Right renal pelvis (tissue), 4 donors: Measurements from ENCODE around the gene SUCLG1. TPM values are rescaled to one million over a fixed set of nuclear protein-coding genes. Genes with fewer than 3 reads are reported as not detected.

ENCODE experiments used
- DNase-seq, 4 donors: peaks; one replicate each; pipeline ENCODE4 v3.0.0-alpha.2; 2013; ENCODE audit warnings: low read depth in 4 of 4, low spot score in 3 of 4, missing footprints in 1 of 4
- polyA plus RNA-seq, 4 donors: library from polyadenylated mRNA; unstranded; fragments of 120-200 nt; gene quantifications; one replicate each; pipeline ENCODE4 v1.2.1, GENCODE V29; 2013; ENCODE audit not compliant: insufficient read length in 4 of 4

Gene SUCLG1
- polyA plus RNA-seq, 4 donors: 180 to 198 (median 181) TPM

DNA sequence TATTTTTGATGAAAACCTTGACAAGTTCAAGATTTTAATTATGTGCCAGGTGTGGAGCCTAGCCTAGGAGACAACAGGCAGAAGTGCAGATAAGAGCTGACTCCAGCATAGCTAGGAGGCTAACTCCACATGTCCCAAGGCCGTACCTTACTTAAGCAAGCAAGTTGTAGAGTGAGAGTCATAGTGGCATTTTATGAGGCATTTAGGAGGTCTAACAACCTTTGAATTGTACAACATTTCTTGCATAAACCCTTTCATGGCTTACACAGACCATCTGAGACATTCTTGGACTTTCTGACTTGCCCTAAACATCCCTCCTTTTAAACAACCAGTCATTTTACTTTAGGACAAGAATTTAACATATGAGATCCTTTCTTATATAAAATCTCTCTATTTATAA lies 8.3 kb upstream of the SUCLG1 start:
- no peak for DNase-seq

DNA sequence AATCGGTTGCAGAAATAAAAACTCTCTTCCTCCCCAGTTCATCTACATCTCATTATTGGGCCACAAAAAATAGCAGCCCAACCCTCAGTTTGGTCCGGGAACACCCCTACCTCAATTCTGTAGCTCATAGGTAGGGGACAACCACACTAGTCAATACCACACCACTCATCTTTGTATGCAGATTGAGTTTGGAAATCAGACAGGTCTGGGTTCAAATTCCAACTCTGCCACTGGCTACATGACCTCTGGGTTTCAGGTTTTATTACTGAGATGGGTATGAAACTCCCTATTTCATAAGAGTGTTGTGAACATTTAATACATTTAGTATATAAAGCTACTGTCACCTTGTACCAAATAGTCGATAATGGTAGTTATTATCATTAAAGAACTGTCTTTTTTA lies 2.2 kb upstream of the SUCLG1 start:
- no peak for DNase-seq

DNA sequence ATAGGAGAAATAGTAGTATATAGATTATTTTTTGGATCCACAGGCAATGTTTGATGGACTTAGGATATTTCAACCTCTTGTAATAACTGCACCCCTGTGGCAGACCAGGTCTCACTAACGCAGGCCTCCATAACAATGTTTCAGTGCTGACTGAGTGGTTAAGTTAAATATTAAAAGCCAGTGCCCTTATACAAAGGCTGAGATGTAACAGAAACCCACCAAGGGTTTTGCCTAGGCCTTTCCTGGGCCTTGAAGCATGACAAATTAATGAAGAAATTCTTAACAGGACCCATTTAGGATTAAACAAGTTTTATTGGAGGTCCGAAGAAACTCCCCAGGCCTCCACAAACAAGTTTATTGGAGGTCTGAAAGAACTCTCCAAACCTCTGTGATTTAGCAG lies 1.6 kb upstream of the SUCLG1 start:
- DNase-seq: no peak

DNA sequence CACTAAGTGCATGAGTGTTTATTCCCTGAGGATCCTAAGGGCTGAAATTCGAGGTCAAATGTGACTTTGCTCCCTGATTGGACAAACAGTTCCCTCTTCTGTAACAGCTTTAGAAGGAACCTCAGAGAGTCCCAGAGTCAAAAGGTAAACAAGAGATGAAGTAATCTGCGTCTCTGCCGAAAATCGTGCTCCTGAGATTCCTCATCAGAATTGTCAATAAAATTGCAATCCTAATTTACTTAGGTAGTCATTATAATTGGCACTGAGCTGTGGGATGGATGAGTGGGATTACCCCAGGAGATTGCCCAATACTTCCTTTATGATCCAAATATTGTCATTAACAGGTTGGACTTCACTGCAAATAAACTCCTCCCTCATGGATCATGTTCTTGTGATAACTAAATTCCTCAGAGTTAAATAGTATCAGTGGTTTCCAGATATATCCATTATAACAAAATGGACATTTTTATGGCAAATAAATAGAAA lies 907 bp upstream of the SUCLG1 start:
- no peak for DNase-seq

DNA sequence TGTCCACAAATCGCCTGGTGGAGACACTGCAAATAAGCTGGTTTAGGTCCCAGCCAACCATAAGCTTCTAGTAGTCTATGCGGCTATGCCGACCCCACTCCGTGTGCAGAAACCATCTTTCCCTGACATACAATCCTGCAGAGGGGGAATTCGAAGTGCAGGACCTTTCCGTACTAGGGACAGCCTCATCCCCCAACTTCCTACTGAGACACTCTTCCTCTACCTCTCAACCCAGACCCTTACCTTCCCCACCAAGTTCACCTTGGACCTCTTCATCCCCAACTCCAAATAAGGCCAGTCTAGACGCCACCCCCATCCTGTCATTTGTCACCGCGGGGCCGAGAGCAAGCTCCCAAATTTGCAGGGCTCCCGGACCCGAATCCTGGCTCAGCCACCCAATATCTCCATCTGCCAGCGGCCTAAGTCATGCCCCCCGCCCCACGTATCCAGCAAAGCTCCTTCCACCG lies 496 bp downstream of the SUCLG1 start:
- peak in 1 of 4 donors; percentile 21 for DNase-seq

DNA sequence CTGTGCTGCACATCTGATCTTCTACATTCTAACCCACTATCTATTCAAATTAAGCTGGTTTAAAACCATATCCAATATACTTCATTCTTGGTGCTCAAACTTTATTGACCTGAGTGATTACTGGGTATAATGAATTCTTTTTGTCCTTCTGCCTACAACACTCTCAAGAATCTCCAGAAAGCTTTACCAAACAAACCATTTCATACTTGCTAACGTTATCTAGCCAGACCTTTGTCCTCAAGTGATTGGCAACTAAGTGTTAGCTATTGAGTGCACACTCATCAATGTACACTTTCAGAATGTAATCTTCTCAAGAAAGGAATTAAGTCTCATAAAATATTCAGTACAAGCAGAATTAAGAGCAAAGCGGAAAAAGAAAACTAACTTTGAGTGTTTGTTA lies 1.4 kb downstream of the SUCLG1 start:
- no peak for DNase-seq

DNA sequence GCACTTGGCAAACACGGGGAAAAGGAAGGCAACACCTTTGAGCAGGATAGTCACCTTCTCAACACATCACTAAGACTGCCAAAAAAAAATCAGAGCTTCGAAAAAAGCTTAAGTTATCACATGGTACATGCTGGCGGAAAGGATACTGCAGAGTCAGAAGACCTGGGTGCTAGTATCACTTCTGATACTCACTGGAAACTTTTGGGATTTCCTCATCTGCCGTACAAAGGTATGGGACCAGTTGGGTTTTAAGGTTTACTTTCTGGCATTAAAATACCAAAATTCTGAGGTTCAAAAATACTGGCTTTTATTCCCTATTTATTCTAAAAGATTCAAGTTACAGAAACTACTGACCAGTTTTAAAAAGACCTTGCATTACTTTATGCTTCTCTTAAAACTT lies 2.9 kb downstream of the SUCLG1 start:
- no peak for DNase-seq

DNA sequence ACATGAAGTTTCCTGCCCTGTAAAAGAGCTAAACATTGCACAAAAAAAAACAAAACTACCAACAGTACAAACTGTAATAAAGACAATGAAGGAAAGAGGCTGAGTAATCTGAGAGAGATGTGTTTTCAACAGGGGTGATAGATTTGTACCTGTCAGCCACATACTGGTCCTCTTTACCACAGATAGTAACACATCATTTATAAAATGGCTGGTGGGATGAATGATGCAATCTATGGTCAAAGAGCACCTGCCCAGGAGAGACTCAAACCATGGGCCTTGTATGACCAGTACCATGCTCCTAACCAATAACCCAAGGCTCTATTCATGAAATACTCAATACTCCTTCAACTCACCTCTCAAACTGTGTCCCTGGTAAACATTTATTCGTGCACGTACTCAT lies 4.5 kb downstream of the SUCLG1 start:
- DNase-seq: no peak

DNA sequence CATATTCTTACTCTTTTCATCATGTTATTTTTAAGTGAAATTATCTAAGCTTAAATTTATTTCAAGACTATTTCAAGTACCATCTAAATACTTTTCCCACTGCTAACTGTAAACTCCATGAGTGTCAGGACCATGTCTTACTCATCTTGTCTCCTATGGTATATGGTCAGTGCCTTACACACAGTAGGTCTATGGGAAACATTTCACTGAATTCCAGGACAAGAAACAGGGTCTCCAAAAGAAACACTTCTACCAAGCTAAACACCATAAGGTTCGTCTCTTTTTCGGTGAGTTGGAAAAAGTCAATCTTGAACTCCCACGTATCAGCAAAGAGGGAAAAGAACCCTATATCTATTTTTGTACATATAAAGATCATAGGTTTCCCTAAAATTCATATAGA lies 6.5 kb downstream of the SUCLG1 start:
- DNase-seq: no peak

DNA sequence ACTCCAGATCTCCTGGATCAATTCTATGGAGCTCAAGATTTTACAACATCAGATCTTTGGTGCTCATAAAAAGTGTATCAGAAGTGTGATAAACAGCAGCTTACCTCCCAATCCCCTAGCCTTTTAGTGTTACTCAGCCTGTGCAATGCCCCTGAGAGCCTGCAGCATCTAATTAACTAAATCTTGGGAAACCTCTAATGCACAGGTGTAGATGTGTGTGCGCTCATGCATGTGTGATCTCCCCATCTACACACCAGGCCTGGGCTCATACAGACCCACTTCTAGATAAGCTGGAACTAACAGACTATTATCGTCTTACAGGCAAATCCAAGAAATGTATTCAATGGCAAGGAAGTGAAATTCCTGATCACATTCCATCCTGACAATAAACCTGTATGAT lies 7.5 kb downstream of the SUCLG1 start:
- DNase-seq: no peak

DNA sequence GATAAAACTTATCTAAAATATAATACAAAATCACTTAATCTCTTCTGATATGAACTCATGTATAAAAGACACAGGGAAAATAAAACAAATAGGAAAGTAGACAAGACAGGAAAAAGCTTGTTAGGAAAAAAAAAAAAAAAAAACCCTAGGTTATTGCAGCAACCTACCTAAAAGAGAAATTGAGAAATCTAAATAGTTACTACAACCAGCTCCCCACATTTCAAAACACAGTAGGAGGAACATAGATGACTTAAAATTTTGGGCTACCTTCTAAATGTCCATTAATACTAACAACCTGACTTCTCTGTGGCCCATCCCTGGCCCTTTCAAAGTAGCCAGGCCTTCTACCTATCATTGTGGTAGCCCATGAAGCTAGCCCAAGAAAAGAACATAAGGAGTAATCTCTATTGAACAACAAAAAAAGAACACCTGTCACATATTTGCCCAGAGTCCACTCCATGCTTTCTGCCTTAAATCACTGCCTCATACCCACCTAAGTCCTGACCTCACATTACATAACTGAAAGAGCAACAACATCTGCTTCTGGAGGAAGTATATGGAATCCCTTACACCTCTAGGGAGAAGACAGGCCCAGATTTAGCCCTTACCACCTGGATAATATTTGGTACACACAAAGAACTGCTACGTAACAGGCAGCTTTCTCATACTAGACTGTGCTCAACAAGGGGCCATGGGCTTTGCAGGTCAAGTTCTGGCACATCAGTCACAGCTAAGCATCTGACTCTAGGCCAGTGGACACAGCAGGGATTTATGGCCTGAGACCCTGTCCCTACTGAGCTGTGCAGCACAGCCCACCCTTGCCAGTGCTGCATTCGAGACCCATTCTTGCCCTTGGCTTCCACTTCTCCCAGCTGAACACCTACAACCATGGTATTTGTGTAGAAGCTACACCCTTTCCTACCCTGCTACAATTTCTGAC lies 8.5 kb downstream of the SUCLG1 start:
- no peak for DNase-seq

DNA sequence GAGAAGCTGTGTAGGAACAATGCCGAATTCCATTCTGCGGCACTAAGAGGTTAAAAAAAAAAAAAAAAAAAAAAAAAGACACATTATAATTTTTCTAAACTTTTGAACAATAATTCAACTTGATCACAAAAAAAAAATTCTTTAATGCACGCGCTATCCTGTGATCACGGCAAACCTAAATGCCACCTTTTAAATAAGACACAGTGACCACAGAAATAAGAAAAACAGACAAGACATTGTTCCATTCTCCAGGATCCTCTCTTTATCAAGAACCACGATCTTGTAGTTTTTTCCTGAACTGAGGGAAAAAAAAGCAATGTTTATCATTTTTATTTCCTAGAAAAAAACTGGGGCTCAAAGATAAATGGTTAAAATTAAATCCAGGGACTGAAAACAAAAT lies 9.4 kb downstream of the SUCLG1 start:
- DNase-seq: no peak

DNA sequence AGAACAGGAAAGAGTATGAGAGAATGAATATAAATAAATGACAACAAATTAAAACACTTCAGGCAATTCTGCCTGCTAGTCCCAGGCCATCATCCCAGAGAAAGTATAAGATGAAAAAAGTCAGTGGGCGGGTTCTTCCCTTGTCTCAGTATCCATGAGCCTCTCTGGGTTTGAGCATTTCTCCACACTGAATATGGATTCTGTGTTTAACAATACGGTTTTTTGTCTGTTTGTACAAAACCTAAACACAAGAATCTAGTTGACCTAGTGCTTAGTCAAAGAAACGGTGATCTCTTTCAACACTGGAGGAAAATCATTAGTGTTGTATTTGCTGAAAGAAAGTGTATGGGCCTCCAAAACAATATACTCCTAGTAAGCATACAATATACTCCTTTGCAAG lies 10.0 kb downstream of the SUCLG1 start:
- DNase-seq: no peak

DNA sequence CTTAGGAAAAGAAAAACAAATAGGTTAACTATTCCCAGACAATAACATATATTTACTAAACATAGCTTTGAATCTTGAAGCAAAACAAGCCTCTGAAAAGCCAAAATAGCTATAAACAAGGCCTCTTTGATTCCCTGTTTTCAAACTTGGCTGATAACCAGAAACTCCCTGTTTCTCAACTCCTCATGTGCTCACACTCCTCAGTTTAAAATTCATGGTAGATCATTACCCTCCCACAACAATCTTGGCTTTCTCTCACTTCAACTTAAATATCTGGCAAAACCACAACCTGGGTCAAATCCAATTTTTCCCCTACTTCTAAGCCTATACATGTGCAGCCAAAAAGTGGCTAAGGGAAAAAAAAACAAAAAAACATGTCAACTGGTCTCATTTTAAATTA lies 15.6 kb downstream of the SUCLG1 start:
- no peak for DNase-seq

DNA sequence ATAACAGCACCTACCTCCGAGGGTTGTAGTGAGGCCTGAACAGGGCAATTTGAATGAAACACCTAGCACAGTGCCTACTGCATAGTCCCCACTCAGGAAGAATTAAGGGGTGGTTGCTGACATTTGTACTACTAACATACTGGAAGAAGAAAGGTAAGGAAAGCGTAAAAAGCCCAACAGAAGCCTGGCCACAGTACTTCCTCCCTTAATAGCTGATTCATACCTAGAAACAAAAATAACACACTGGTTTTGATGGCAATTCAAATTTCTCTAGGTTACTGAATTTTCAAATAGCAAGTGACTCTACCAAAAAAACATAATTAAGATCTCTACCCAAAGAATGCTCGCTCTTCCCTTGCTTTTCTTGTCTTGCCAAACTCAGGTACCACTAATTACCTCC lies 16.2 kb downstream of the SUCLG1 start:
- no peak for DNase-seq

DNA sequence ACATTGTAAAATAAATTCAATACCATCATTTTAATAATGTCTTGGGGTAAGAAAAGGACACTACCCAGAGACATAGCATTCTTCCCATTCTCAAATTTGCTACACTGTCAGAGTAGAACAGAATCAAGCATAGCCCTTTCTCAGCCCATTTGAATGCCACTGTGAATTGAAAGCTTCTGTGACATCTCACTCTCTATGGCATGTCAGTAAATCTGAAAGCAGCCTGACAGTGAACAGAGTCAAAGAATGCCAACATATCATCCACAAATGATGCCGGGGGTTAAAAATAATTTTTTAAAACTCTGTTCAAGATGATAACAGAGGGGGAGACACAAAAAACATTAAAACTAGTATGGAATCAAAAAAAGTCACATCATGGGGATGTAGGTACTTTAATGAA lies 17.6 kb downstream of the SUCLG1 start:
- DNase-seq: no peak

DNA sequence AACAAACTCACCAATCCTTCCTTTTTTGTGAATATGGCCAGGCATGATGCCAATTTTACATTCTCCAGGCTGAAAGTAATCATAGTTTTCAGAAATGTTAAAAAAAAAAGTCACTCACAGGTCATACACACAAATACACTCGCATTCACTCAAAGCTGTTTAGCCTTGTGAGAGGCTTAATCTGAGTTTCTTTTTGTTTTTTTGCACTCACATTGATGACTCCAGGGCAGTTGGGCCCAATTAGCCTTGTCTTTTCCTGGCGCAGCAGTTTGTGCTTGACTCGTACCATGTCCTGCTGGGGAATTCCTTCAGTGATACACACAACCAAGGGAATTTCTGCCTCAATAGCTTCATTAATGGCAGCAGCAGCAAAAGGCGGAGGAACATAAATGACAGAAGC lies 18.0 kb downstream of the SUCLG1 start:
- DNase-seq: no peak

DNA sequence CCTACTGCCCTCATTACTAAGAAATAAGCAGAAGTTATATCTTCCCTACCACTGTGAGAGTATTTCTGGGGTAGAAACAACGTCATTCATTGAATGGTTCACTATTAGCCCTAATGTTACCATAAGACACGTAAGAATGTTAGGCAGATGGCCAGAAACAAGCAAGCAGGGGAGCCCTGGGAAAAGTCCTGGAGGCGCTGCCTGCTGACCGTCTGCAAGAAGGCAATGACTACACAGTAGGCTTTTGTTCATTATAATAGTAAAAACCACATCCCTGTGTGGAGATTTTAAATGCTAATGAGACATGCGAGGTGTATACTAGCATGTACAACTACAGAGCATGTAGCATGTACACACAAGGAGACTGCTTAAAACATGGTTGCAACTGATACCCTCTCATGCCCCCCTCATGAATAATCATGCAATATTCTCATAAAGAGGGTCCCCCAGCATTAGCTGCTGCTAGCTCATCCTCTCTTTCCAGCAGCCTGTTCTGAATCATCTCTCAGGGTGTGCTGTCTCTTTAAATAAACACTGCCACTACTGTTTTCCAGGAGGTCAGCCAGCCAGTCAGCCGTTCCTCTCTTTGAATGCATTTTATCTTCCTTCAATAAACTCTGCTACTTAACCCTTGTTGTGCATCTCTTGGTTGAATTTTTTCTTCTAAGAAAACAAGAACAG lies 23.6 kb downstream of the SUCLG1 start:
- DNase-seq: no peak

DNA sequence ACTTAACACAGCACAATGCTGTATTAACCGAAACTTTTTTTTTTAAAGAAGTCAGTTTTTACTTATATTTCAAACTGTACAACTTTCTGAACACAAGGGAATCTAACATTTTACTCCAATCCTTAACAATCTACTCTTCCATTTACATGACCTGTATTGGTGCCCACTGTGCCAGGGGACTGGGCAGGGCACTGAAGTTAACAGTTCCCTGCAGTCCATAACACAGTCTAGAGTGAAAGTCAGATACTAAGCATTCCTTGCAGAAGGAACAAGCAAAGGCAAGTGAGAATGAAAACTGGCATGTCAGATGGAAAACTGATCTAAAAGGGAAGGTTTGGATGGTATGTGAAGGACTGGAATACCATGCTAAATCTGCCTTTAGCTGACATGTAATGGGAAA lies 29.8 kb downstream of the SUCLG1 start:
- DNase-seq: no peak

DNA sequence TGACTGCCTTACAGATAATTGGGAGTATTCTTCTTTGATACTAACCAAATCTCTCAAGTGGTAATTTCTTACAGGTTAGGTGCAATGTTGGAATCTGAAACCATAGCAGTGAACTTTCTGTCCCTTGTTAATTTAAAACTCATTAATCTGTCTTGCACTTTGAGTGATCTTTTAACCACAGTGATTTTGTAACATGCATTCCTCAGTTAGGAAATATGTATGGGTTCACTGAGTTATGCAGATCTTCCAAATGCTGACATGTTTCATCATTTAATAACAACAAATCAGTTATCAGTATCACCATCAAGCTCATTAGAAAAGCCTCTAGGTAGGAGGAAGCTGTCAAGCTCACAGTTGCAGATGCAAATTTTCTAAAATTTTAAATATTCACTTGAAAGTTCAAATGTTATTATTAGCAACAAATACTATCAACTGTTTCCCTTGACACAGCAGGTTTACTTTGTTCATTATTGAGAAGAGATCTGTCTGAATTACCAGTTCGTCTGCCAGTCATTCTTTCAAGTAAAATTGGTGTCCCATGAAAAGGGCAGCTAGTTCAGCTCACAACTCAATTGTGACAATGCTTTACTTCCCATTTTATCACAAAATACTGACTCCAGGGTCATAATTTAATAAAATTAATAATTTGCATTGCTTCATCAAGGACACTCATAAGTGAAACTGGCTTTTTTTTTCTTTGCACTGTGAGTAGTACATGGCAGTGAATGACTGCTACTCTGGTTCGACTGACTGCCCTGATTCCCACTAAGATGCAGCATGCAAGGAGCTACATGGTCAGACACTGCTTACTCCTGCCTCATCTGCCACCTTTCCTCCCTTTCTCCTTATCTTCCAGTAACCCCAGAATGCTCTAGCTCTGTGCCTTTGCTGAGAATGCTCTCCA lies 31.6 kb downstream of the SUCLG1 start:
- DNase-seq: no peak

DNA sequence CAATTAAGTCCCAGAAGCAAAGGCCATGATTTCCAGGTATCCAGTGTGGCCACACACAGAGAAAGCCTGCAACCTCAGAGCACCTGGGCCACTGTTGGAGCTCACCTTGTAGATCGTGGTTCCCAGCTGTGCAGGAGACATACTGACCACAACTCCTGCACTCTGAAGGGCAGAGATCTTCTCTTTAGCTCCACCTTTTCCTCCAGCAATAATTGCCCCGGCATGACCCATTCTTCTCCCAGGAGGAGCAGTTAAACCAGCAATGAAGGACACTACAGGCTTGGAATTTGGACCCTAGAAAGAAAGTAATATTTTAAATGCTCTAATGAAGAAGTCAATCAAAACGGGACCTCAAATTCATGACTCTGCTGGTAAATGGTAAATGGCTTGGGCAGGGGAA lies 33.8 kb downstream of the SUCLG1 start:
- DNase-seq: no peak
